HEK293 (cell line): ENCODE results near the gene TBC1D13.
A peak's percentile ranks its signal among the peaks of the same experiment; 100 is the strongest.

Experiments used
- CTCF ChIA-PET: fragments of 350-600 bp; formaldehyde crosslinking; extraction: SDS; loops from one replicate; lab custom pipeline; 2021; ENCODE audit warnings: antibody characterized with exemption; lab: Yijun Ruan, JAX
- POLR2A ChIA-PET: fragments of 300-600 bp; formaldehyde crosslinking; extraction: SDS; loops from one replicate; lab custom pipeline; 2020; ENCODE audit warnings: antibody characterized with exemption, inconsistent platforms; lab: Yijun Ruan, JAX
- H3K27ac ChIP-seq: fragments of 200-500 bp; sonication (Bioruptor generic); 2 replicates; pipeline ENCODE4 v1.5.1; 2014; ENCODE audit warnings: low read depth, low read length, control low read depth, inconsistent platforms; ENCODE audit errors: extremely low read depth
- H3K36me3 ChIP-seq, 2 experiments: fragments of 200-500 bp in 1 of 2; sonication (Bioruptor generic) in 1 of 2; 1 replicate in 1 of 2; 2 replicates in 1 of 2; pipeline ENCODE4 v1.5.1; 2014 to 2017; ENCODE audit warnings: inconsistent platforms in 2 of 2, low read length in 2 of 2; ENCODE audit not compliant: control insufficient read depth in 2 of 2, insufficient read depth in 1 of 2
- H3K4me1 ChIP-seq: fragments of 200-500 bp; sonication (Bioruptor generic); 2 replicates; pipeline ENCODE4 v1.5.1; 2014; ENCODE audit warnings: mild to moderate bottlenecking, low read length, inconsistent platforms; ENCODE audit not compliant: control insufficient read depth, insufficient read depth
- H3K4me3 ChIP-seq: 2 replicates; pipeline ENCODE4 v1.5.1; 2011; ENCODE audit warnings: low read depth, mild to moderate bottlenecking, control low read depth, low read length, moderate library complexity
- H3K9me3 ChIP-seq: fragments of 200-500 bp; sonication (Bioruptor generic); 2 replicates; pipeline ENCODE4 v1.5.1; 2014; ENCODE audit warnings: low read depth, low read length, inconsistent platforms; ENCODE audit not compliant: control insufficient read depth, insufficient read depth
- ATF2 ChIP-seq: fragments of 450-650 bp; formaldehyde crosslinking; IDR thresholded peaks from 2 replicates; pipeline ENCODE4 v1.5.1; 2016; ENCODE audit warnings: missing biosample characterization, missing genetic modification characterization, low read depth
- EGR2 ChIP-seq: fragments of 450-650 bp; formaldehyde crosslinking; IDR thresholded peaks from 2 replicates; pipeline ENCODE4 v1.5.1; 2016; ENCODE audit warnings: low read depth, missing biosample characterization, missing genetic modification characterization
- GLIS1 ChIP-seq: fragments of 450-650 bp; formaldehyde crosslinking; IDR thresholded peaks from 2 replicates; pipeline ENCODE4 v1.5.1; 2016; ENCODE audit warnings: missing biosample characterization, missing genetic modification characterization
- HOXA7 ChIP-seq: sonication (generic); formaldehyde crosslinking; IDR thresholded peaks from 2 replicates; pipeline ENCODE4 v1.8.1; 2022; ENCODE audit warnings: missing genetic modification reagents, borderline replicate concordance
- KLF17 ChIP-seq: fragments of 450-650 bp; formaldehyde crosslinking; IDR thresholded peaks from 2 replicates; pipeline ENCODE4 v1.5.1; 2016; ENCODE audit warnings: missing biosample characterization, missing genetic modification characterization
- PRDM1 ChIP-seq: fragments of 450-650 bp; formaldehyde crosslinking; IDR thresholded peaks from 2 replicates; pipeline ENCODE4; 2016; ENCODE audit warnings: missing biosample characterization, missing genetic modification characterization
- SP2 ChIP-seq: fragments of 450-650 bp; formaldehyde crosslinking; IDR thresholded peaks from 2 replicates; pipeline ENCODE4 v1.5.1; 2016; ENCODE audit warnings: missing biosample characterization, missing genetic modification characterization
- SP3 ChIP-seq: fragments of 450-650 bp; formaldehyde crosslinking; IDR thresholded peaks from 2 replicates; pipeline ENCODE4 v1.5.1; 2016; ENCODE audit warnings: missing biosample characterization, missing genetic modification characterization
- TRIM28 ChIP-seq: IDR thresholded peaks from 2 replicates; pipeline ENCODE4 v1.6.1; 2011; ENCODE audit warnings: low read length, control low read depth, borderline replicate concordance
- YY1 ChIP-seq: fragments of 450-650 bp; formaldehyde crosslinking; IDR thresholded peaks from 2 replicates; pipeline ENCODE4 v1.5.1; 2018; ENCODE audit warnings: missing biosample characterization, missing genetic modification characterization
- ZBTB21 ChIP-seq: fragments of 450-650 bp; formaldehyde crosslinking; IDR thresholded peaks from 2 replicates; pipeline ENCODE4 v1.5.1; 2017; ENCODE audit warnings: missing biosample characterization, missing genetic modification characterization
- ZBTB48 ChIP-seq: fragments of 450-650 bp; formaldehyde crosslinking; IDR thresholded peaks from 2 replicates; pipeline ENCODE4 v1.5.1; 2016; ENCODE audit warnings: missing biosample characterization, missing genetic modification characterization
- ZIC2 ChIP-seq: fragments of 450-650 bp; formaldehyde crosslinking; IDR thresholded peaks from 2 replicates; pipeline ENCODE4 v1.5.1; 2016; ENCODE audit warnings: missing biosample characterization, missing genetic modification characterization
- ZNF121 ChIP-seq: fragments of 450-650 bp; formaldehyde crosslinking; IDR thresholded peaks from 2 replicates; pipeline ENCODE4 v1.5.1; 2016; ENCODE audit warnings: missing biosample characterization, missing genetic modification characterization
- ZNF184 ChIP-seq: fragments of 450-650 bp; IDR thresholded peaks from 2 replicates; pipeline ENCODE4 v1.5.1; 2018; ENCODE audit warnings: missing biosample characterization, mild to moderate bottlenecking, missing genetic modification characterization
- ZNF2 ChIP-seq: fragments of 450-650 bp; formaldehyde crosslinking; IDR thresholded peaks from 2 replicates; pipeline ENCODE4 v1.5.1; 2016; ENCODE audit warnings: missing biosample characterization, missing genetic modification characterization
- ZNF202 ChIP-seq: fragments of 450-650 bp; formaldehyde crosslinking; IDR thresholded peaks from 2 replicates; pipeline ENCODE4 v1.5.1; 2016; ENCODE audit warnings: missing biosample characterization, missing genetic modification characterization, borderline replicate concordance
- ZNF239 ChIP-seq: fragments of 450-650 bp; formaldehyde crosslinking; IDR thresholded peaks from 2 replicates; pipeline ENCODE4 v1.5.1; 2016; ENCODE audit warnings: missing biosample characterization, missing genetic modification characterization
- ZNF280D ChIP-seq: fragments of 450-650 bp; formaldehyde crosslinking; IDR thresholded peaks from 2 replicates; pipeline ENCODE4 v1.5.1; 2016; ENCODE audit warnings: missing biosample characterization, missing genetic modification characterization
- ZNF354C ChIP-seq: fragments of 450-650 bp; formaldehyde crosslinking; IDR thresholded peaks from 2 replicates; pipeline ENCODE4 v1.5.1; 2016; ENCODE audit warnings: missing biosample characterization, missing genetic modification characterization, low read depth, borderline replicate concordance
- ZNF391 ChIP-seq: fragments of 450-650 bp; formaldehyde crosslinking; IDR thresholded peaks from 2 replicates; pipeline ENCODE4 v1.5.1; 2016; ENCODE audit warnings: low read depth, missing biosample characterization, missing genetic modification characterization, borderline replicate concordance
- ZNF510 ChIP-seq: fragments of 450-650 bp; formaldehyde crosslinking; IDR thresholded peaks from 2 replicates; pipeline ENCODE4 v1.5.1; 2018; ENCODE audit warnings: mild to moderate bottlenecking, missing genetic modification characterization, missing biosample characterization; ENCODE audit not compliant: insufficient replicate concordance
- ZNF513 ChIP-seq: fragments of 450-650 bp; IDR thresholded peaks from 2 replicates; pipeline ENCODE4 v1.5.1; 2018; ENCODE audit warnings: missing biosample characterization, missing genetic modification characterization
- ZNF529 ChIP-seq: fragments of 450-650 bp; formaldehyde crosslinking; IDR thresholded peaks from 2 replicates; pipeline ENCODE4 v1.5.1; 2017; ENCODE audit warnings: missing genetic modification characterization, missing biosample characterization; ENCODE audit not compliant: insufficient replicate concordance
- ZNF549 ChIP-seq: fragments of 450-650 bp; IDR thresholded peaks from 2 replicates; pipeline ENCODE4 v1.5.1; 2018; ENCODE audit warnings: missing biosample characterization, missing genetic modification characterization, mild to moderate bottlenecking, inconsistent platforms, moderate library complexity
- ZNF561 ChIP-seq: fragments of 450-650 bp; IDR thresholded peaks from 2 replicates; pipeline ENCODE4 v1.5.1; 2018; ENCODE audit warnings: missing biosample characterization, missing genetic modification characterization, borderline replicate concordance
- ZNF585B ChIP-seq: fragments of 450-650 bp; formaldehyde crosslinking; IDR thresholded peaks from 2 replicates; pipeline ENCODE4 v1.5.1; 2016; ENCODE audit warnings: missing biosample characterization, missing genetic modification characterization
- ZNF621 ChIP-seq: fragments of 450-650 bp; formaldehyde crosslinking; IDR thresholded peaks from 2 replicates; pipeline ENCODE4 v1.5.1; 2017; ENCODE audit warnings: missing biosample characterization, missing genetic modification characterization
- ZNF670 ChIP-seq: fragments of 450-650 bp; formaldehyde crosslinking; IDR thresholded peaks from 2 replicates; pipeline ENCODE4 v1.5.1; 2016; ENCODE audit warnings: missing biosample characterization, missing genetic modification characterization, low read depth
- ZNF76 ChIP-seq: fragments of 450-650 bp; formaldehyde crosslinking; IDR thresholded peaks from 2 replicates; pipeline ENCODE4; 2016; ENCODE audit warnings: low read depth, missing biosample characterization, missing genetic modification characterization, borderline replicate concordance
- ZXDB ChIP-seq: fragments of 450-650 bp; formaldehyde crosslinking; IDR thresholded peaks from 2 replicates; pipeline ENCODE4 v1.5.1; 2016; ENCODE audit warnings: missing biosample characterization, missing genetic modification characterization

The TBC1D13 gene

GRCh38 chr9:128818839-128819715, 32.0 kb downstream of the TBC1D13 start:
- Histone ChIP-seq H3K4me1 (no peaks in the 10 kb centered on the region), H3K4me3 (peak overlapping the region; percentile 60), H3K9me3 (no peaks in the 10 kb centered on the region), H3K27ac (peak overlapping the region; percentile 74; the same call in 1 of the 2 replicates), H3K36me3 (peaks cover 0 to 40% of the 10 kb centered on the region in 2 experiments; a peak in 1 of 3 replicates)
- ChIA-PET CTCF (interaction anchor here (0.7 to 2.3 kb wide), 16 partner anchors 8 to 184 kb away, joined by 3 to 16 read pairs (median 6); no protein-coding TSS in a partner anchor), POLR2A (interaction anchor here (1.0 to 4.1 kb wide), 17 partner anchors 10 to 262 kb away, joined by 3 to 94 read pairs (median 5); partner anchors contain the start of genes SPOUT1 and ZDHHC12)
- no peak for TF ChIP-seq ZNF202
- no peak for TF ChIP-seq ATF2 (tag by site-specific recombination)
- TF ChIP-seq ZNF585B (tag by site-specific recombination), result no peak
- TF ChIP-seq ZIC2, result 0 out of 2 replicates have a peak, but pooled peaks have one; percentile 11
- TF ChIP-seq ZNF391 (tag by site-specific recombination), result 0 out of 2 replicates have a peak, but pooled peaks have one; percentile 48
- 0 out of 2 replicates have a peak, but pooled peaks have one; percentile 12 for TF ChIP-seq ZNF2
- TF ChIP-seq ZNF529 (tag by site-specific recombination), result no peak
- no peak for TF ChIP-seq SP3 (tag by site-specific recombination)
- no peak for TF ChIP-seq TRIM28
- no peak for TF ChIP-seq KLF17 (tag by site-specific recombination)
- peak; percentile 50; the same call in 1 of the 2 replicates for TF ChIP-seq GLIS1
- TF ChIP-seq ZNF621 (tag by site-specific recombination), result no peak
- no peak for TF ChIP-seq SP2 (tag by site-specific recombination)
- no peak for TF ChIP-seq ZXDB (tag by site-specific recombination)
- TF ChIP-seq ZNF121 (tag by site-specific recombination), result no peak; the same call in 1 of the 2 replicates
- no peak for TF ChIP-seq ZNF280D (tag by site-specific recombination)
- TF ChIP-seq ZBTB21 (tag by site-specific recombination), result no peak
- no peak for TF ChIP-seq ZBTB48 (tag by site-specific recombination)
- TF ChIP-seq ZNF561, result 0 out of 2 replicates have a peak, but pooled peaks have one; percentile 30
- TF ChIP-seq ZNF510 (tag by site-specific recombination), result no peak
- TF ChIP-seq YY1 (tag by site-specific recombination), result no peak
- TF ChIP-seq ZNF670, result no peak
- TF ChIP-seq HOXA7 (CRISPR knock-in tag), result no peak
- TF ChIP-seq EGR2 (tag by site-specific recombination), result no peak
- TF ChIP-seq ZNF354C, result no peak
- TF ChIP-seq PRDM1 (tag by site-specific recombination), result no peak
- TF ChIP-seq ZNF239 (tag by site-specific recombination), result no peak
- TF ChIP-seq ZNF549 (tag by site-specific recombination), result no peak
- no peak for TF ChIP-seq ZNF513 (tag by site-specific recombination)
- TF ChIP-seq ZNF76 (tag by site-specific recombination), result no peak; the same call in 1 of the 2 replicates
- no peak for TF ChIP-seq ZNF184 (tag by site-specific recombination)
